Measurements from ENCODE around the gene EIF5. TPM values are rescaled to one million over a fixed set of nuclear protein-coding genes. Genes with fewer than 3 reads are reported as not detected.
"Not testable (repeated sequence)": the region's sequence is repeated elsewhere in the genome, so short reads cannot be mapped to it uniquely, and the experiment has no call there.

The EIF5 gene
- total RNA-seq, 2 donors from 2014 or later: 246 to 287 TPM

DNA sequence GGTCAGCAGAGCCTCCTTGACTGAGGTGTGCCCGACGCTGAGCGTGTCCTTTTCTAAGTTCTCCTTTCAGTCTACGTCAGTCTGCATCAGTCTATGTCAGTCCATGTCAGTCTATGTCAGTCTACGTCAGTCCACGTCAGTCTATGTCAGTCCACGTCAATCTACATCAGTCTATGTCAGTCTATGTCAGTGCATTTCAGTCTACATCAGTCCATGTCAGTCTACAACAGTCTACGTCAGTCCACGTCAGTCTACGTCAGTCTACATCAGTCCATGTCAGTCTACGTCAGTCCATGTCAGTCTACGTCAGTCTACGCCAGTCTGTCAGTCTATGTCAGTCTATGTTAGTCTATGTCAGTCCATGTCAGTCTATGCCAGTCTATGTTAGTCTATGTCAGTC is 15.9 kb downstream of the EIF5 start:
- intact Hi-C loops (cut with DNase I): no loop called here
- ATAC-seq (no peak), DNase-seq (no peak)

DNA sequence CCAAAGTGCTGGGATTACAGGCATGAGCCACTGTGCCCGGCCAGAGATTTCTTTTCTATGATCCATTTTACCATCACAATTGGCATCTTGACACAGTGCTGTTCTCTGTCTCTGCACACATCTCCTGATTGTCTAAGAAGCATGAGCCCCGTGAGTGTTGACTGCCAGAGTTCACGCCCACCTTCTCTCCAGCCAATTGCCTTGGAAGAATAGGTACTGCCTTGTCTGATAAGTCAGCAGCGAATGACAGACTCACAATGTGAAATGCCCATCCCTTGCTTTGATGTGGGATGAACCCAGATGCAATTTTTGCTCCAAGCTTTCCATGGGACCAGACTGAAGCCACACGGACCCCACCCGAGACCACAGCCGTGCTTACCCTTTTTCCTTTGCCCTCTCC is 19.3 kb downstream of the EIF5 start:
- ATAC-seq (no peak), DNase-seq (no peak)
- intact Hi-C loops (cut with DNase I): no loop called here

DNA sequence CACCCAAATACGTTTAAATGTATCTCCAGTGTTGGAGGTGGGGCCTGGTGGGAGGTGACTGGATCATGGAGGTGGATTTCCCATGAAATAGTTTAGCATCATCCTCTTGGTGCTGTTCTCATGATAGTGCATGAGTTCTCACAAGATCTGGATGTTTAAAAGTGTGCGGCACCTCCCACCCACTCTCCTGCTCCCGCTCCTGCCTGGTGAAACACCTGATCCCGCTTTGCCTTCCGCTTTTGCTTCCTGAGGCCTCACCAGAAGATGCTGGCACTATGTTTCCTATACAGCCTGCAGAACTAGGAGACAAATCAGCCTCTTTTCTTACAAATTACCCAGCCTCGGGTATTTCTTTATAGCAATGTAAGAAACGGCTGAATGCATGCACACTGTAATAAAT is 20.1 kb downstream of the EIF5 start:
- intact Hi-C loops (cut with DNase I): no loop called here
- no peak for ATAC-seq

DNA sequence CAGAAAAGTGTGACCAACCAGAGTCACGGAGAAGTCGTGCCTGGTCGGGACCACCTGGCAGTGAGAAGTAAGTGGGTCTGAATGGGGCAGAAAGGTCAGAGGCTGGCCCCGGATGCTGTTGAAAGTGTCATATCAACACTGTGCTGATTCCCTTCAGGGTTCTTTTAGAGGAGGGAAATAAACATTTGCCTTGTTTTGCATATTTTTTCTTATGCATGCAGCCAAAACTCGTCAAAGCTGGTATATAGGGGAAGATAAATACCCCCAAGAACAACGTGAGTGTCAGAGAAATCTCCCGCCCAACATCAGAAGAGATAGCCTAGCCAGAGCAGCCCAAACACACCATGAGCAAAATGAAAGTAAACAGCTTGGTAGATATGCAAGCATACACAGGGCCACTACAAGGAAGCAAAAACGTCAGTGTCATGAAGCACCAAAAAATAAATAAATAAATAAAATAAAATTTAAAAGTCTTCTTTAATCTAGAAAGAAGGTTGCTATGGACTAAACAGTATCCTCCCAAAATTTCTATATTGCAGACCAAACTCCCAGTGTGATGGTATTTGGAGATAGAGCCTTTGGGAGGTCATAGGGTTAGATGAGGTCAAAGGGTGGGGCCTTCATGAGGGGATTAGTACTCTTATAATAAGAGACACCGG is 22.1 kb downstream of the EIF5 start:
- ATAC-seq: peak; percentile 41 to 76
- DNase-seq: no peak
- intact Hi-C loops (cut with DNase I): no loop called here

More for the DNA sequence above, 20.1 kb downstream of the EIF5 start:
- no peak for DNase-seq

DNA sequence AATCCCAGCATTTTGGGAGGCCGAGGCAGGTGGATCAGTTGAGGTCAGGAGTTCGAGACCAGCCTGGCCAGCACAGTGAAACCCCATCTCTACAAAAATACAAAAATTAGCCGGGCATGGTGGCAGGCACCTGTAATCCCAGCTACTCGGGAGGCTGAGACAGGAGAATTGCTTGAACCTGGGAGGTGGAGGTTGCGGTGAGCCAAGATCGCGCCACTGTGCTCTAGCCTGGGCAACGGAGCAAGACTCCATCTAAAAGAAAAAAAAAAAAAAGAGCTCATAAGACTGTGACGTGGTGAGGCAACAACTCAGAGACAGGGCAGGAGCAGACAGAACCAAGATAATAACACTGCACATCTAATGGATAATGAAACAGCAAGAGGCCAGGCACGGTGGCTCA is 23.5 kb downstream of the EIF5 start:
- intact Hi-C loops (cut with DNase I); DNase-seq; ATAC-seq: not testable (repeated sequence)

DNA sequence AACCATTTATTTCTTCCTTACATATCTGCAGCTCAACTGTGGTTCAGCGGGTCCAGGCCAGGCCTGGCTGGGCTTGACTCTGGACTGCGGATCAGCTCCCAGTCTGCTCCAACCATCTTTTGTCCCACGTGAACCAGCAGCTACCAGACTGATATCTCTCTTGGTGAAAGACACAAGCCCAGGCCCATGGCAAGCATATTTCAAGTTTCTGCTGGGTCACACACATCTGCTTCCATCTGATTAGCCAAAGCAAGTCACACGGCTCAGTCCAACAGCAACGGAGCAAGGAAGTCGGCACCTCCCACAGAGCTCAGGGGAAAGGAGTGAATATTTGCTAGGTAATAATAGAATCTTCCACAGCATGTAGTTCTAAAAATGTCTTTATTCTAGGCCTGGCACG is 26.5 kb downstream of the EIF5 start:
- intact Hi-C loops (cut with DNase I): no loop called here

DNA sequence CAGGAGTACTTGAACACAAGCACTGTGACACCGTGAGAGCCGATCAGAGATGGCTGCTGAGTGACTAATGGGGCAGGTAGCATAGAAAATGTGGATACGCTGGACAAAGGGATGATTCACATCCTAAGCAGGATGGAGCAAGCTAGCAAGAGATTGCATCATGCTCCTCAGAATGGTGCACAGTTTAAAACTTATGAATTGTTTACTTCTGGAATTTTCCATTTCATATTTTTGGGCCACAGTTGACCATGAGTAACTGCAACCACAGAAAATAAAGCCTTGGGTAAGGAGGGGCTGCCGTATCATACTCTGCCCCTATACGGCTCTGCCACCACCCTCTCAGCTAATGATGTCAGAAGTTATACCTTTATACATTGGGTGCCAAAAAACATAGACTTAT is 27.8 kb downstream of the EIF5 start:
- intact Hi-C loops (cut with DNase I): no loop called here
- no peak for DNase-seq
- peak in 1 of 2 donors; percentile 78 for ATAC-seq

More for the DNA sequence above, 26.5 kb downstream of the EIF5 start:
- ATAC-seq (no peak), DNase-seq (no peak)

DNA sequence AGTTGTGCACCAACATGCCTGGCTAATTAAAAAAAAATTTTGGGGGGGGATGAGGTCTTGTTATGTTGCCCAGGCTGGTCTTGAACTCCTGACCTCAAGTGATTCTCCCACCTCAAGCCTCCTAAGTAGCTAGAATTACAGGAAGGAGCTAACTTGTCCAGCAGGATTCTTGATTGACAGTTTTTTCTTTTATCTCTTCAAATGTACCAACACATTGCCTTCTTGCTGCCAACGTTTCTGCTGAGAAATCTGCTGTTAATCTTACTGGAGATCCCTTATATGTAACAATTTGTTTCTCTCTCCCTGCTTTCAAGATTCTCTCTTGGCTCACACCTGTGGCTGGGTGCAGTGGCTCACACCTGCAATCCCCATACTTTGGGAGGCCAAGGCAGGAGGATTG is 28.7 kb downstream of the EIF5 start:
- DNase-seq: no peak
- ATAC-seq: no peak
- intact Hi-C loops (cut with DNase I): no loop called here

DNA sequence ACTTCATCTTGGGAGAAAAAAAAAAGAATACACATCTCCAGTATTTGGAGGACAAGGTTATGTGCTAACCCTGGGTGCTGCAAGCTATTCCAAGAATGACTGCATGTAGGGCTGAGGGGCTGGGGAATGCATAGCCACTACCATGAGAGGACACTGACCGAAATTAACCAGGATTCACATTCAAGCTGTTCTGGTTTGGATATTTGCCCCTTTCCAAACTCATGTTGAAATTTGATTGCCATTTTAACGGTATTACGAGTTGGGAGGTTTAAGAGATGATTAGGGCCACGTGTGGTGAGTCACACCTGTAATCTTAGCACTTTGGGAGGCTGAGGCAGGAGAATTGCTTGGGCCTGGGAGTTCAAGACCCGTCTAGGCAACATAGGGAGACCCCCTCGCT is 32.7 kb downstream of the EIF5 start:
- no peak for DNase-seq
- no peak for ATAC-seq
- intact Hi-C loops (cut with DNase I): no loop called here

DNA sequence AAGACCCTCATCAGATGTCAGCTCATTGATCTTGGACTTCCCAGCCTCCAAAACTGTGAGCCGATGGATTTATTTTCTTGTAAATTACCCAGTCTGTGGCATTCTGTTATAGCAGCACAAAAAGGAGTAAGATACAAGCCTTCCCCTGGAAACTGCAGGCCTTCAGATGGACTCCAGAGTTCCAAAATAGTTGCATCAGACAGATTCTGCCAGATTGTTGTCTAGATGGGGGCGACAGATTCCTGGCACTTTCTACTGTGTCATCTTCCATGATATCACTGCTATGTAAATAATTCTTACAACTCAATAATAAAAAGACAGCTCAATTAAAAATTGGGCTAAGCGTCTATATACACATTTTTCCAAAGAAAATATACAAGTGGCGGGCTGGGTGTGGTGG is 34.0 kb downstream of the EIF5 start:
- no peak for ATAC-seq
- DNase-seq: no peak
- intact Hi-C loops (cut with DNase I): no loop called here

DNA sequence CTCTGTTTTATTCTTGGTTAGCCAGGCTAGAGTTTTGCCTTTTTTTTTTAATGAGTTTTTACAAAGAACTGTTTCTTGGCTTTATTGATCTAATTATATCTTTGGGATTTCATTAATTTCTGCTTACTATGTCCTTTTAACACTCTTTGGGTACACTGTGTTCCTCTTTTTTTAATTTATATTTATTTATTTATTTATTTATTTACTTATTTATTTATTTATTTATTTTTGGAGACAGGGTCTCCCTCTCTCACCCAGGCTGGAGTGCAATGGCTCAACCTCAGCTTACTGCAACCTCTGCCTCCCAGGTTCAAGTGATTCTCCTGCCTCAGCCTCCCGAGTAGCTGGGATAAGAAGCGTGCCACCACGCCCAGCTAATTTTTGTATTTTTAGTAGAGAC is 36.0 kb downstream of the EIF5 start:
- DNase-seq (no peak), ATAC-seq (no peak)

DNA sequence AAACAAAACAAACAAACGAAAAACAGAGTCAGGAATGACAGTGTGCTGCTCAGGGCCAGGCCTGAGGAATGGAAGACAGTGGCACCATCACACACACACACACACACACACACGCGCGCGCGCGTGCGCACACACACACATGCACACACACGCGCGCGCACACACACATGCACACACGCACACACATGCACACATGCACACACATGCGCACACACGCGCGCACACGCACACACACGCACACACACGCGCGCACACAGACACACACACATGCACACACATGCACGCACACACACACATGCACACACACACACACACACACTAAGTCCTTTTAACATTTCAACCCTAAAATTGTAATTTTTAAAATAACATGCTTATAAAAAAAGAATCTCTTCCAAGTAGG is 38.0 kb downstream of the EIF5 start:
- intact Hi-C loops (cut with DNase I): no loop called here
- no peak for ATAC-seq
- no peak for DNase-seq

More for the DNA sequence above, 36.0 kb downstream of the EIF5 start:
- intact Hi-C loops (cut with DNase I): no loop called here

DNA sequence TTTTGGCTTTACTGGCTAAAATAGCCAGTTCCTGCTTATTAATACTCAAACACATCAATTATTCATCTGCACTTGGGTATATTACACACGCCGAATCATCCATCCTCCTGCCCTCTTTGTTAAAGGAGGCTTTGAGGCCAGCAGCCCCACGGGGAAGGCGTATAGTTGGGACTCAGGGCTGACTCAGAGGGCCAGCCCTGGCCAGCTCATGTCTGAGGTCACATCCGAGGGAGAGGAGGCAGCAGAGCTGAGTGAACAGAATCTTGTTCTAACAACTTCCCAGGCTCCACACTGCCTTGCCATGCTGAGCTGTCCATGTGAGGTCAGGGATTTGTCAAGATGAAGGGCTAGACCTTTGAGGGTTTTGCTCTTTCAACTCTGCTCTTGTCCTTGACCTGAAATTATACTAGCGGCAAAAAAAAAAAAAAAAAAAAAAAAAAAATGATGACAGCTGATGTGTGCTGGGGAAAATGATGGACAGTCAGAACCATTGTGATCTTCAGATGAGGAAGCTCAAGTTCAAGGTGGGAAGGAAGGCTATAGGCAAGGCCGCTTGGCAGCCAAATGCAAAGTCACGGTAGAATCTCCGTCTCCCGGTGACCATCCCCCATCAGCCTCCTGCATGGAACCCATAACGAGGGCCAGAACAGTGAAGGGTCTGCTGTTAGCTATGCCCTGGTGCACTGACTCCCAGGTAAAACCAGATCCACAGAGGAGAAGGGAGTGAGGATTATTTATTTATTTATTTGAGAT is 38.7 kb downstream of the EIF5 start:
- intact Hi-C loops (cut with DNase I): no loop called here
- peak in 1 of 2 donors; percentile 97 for ATAC-seq
- peak; percentile 56 for DNase-seq

DNA sequence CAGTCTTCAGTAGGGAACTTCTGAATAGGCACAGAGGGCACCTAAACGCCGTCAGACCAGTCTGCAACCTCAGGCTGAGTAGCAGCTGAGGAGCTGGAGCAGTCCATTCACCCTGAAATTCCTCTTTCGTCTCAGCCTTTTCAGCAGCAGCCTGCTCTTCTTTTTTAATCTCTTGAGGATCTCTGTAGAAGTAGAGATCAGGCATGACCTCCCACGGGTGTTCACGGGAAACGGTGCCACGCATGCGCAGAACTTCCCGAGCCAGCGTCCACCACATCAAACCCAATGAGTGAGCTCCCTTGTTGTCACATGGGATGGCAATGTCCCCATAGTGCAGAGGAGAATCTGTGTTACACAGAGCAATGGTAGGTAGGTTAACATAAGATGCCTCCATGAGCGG is 40.1 kb downstream of the EIF5 start:
- DNase-seq (no peak), ATAC-seq (no peak)
- intact Hi-C loops (cut with DNase I): no loop called here

DNA sequence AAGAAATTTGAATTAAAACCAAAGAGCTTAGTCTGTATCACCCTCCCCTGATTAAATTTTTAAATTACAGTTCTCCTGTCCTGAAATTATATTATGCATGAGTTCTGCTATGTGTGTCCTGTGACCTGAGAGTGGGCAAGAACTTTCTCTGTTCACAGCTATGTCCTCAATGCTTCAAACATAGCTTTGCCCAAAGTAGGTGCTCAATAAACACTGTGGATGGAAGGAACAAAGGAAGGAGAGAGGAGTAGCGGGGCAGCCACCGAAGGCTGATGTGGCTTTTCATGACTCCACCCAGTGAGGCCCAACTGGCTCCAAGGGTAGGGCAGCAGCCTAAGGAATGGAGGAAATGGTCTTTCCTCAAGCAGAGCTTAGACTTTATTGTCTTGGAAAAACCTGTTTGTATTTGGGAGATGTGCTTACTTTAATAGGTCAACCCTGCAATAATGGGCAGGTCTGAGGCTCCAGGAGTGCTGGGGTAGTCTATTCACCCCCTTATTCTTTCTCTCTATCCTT is 43.5 kb downstream of the EIF5 start:
- intact Hi-C loops (cut with DNase I): no loop called here
- DNase-seq (no peak), ATAC-seq (no peak)

DNA sequence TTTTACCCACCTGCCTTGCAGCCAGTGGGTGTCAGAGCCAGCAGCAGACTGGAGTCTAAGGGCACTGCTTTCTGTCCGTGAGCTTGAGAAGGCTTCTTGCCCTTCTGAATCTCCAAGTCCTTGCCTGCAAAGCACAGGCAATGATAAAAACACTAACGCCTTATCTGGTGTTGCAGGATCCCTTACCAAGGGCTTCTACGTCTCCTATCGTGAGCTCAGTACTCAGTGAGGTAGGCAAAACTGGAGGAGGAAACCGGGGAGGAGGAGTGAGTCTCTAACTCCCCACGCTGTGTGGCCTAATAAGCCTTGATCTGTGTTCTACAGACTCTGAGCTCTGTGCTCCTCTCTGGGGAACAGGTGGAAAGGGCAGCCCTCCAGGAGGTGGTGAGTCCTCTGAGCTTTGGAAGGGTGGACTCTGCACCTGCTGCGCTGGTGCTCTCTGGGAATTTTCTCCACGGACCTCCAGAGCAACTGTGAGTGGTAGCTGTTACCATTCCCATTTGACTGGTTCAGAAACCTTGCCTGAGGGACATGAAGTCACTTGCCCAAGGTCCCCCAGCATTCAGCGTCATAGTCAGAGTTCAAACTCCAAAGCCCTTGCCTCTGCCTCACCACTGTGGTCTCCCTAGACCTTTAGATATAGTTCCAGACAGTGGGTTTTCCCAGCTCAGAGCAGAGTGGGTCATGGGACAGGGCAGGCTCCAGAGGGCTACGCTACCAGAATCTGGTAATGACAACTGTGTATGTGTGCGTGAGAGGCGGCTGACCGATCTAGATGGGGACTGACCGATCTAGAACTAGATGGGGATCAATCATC is 44.2 kb downstream of the EIF5 start:
- intact Hi-C loops (cut with DNase I): no loop called here

DNA sequence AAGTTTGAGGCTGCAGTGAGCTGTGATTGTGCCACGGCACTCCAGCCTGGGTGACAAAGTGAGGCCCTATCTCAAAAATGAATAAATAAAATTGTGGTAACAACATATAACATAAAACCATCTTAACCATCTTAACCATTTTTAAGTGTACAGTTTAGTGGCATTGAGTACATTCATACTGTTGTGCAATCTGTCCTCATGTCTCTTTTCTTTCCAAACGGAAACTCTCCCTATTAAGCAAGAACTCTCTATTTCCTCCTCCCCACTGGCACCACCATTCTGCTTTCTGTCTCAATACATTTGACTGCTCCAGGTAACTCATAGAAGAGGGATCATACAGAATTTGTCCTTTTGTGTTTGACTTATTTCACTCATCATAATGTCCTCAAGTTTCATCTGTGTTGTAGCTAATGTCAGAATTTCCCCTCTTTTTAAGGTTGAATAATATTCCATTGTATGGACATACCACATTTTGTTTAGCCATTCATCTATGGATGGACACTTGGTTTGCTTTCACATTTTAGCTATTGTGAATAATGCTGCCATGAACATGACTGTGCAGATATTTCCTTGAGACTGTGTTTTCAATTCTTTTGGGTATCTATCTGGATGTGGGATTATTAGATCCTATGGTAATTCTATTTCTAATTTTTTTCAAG is 46.8 kb downstream of the EIF5 start:
- intact Hi-C loops (cut with DNase I): loop anchor here (10.0 kb wide), 2 partner anchors 46 to 74 kb away; partner anchors contain the start of gene EIF5 (in 1 of the 2)
- no peak for DNase-seq

More for the DNA sequence above, 44.2 kb downstream of the EIF5 start:
- no peak for DNase-seq
- ATAC-seq: peak in 1 of 2 donors; percentile 83

DNA sequence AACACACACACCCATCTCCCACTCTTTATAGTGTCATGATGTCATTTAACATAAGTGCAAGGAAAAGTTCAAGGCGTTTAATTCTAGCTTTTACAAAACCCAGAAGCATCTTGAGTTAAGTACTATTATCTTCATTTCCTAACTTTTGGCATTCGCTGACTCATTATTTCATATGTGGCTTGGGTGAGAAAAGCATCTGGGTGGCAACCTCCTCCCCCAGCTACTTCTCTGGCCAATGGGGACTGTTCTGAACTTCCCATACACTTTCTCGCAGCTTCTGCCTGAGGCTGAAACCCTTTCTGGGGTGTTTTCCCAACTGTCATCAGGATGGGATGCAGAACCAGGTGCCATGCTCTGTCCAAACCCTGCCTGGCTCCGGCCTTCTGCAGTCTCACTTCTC is 48.3 kb downstream of the EIF5 start:
- DNase-seq: no peak
- no peak for ATAC-seq
- intact Hi-C loops (cut with DNase I): loop anchor here (10.0 kb wide), 2 partner anchors 48 to 72 kb away; partner anchors contain the start of gene EIF5 (in 1 of the 2)

More for the DNA sequence above, 46.8 kb downstream of the EIF5 start:
- ATAC-seq: no peak

Measured in left cardiac atrium (tissue), 4 donors.